HL-60 (cell line): ENCODE data around the gene ARFGEF3.

Source experiments
- GABPA ChIP-seq: IDR thresholded peaks from 2 replicates; pipeline ENCODE4 v1.6.1; 2012; ENCODE audit warnings: low read depth
- POLR2AphosphoS5 ChIP-seq: IDR thresholded peaks from 2 replicates; pipeline ENCODE4 v1.6.1; 2012; ENCODE audit warnings: low read depth
- REST ChIP-seq: IDR thresholded peaks from 2 replicates; pipeline ENCODE4 v1.6.1; 2012; ENCODE audit warnings: low read depth; ENCODE audit not compliant: insufficient replicate concordance
- TF ChIP-seq, protein P1 (sequence below): IDR thresholded peaks from one replicate; pipeline ENCODE4 v1.5.1; 2011; ENCODE audit warnings: low read length, control low read depth, inconsistent platforms; ENCODE audit not compliant: insufficient read depth

GRCh38 chr6:138116661-138116999 lies 45.1 kb upstream of the ARFGEF3 start:
- TF ChIP-seq, protein P1, sequence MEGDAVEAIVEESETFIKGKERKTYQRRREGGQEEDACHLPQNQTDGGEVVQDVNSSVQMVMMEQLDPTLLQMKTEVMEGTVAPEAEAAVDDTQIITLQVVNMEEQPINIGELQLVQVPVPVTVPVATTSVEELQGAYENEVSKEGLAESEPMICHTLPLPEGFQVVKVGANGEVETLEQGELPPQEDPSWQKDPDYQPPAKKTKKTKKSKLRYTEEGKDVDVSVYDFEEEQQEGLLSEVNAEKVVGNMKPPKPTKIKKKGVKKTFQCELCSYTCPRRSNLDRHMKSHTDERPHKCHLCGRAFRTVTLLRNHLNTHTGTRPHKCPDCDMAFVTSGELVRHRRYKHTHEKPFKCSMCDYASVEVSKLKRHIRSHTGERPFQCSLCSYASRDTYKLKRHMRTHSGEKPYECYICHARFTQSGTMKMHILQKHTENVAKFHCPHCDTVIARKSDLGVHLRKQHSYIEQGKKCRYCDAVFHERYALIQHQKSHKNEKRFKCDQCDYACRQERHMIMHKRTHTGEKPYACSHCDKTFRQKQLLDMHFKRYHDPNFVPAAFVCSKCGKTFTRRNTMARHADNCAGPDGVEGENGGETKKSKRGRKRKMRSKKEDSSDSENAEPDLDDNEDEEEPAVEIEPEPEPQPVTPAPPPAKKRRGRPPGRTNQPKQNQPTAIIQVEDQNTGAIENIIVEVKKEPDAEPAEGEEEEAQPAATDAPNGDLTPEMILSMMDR, result no peak
- TF ChIP-seq REST (no peak), POLR2AphosphoS5 (no peak), GABPA (no peak)
